HG02571 (cell line): ENCODE measurements around the gene MPP1.
A peak's percentile ranks its signal among the peaks of the same experiment; 100 is the strongest.
"Not testable (repeated sequence)": the region's sequence is repeated elsewhere in the genome, so short reads cannot be mapped to it uniquely, and the experiment has no call there.

Experiments
- ATAC-seq: cut with Tn5 transposase; IDR thresholded peaks from one replicate; pipeline ENCODE4 v1.9.1; 2021; ENCODE audit warnings: mild to moderate bottlenecking, moderate library complexity; ENCODE audit not compliant: unreplicated experiment

Gene MPP1

DNA sequence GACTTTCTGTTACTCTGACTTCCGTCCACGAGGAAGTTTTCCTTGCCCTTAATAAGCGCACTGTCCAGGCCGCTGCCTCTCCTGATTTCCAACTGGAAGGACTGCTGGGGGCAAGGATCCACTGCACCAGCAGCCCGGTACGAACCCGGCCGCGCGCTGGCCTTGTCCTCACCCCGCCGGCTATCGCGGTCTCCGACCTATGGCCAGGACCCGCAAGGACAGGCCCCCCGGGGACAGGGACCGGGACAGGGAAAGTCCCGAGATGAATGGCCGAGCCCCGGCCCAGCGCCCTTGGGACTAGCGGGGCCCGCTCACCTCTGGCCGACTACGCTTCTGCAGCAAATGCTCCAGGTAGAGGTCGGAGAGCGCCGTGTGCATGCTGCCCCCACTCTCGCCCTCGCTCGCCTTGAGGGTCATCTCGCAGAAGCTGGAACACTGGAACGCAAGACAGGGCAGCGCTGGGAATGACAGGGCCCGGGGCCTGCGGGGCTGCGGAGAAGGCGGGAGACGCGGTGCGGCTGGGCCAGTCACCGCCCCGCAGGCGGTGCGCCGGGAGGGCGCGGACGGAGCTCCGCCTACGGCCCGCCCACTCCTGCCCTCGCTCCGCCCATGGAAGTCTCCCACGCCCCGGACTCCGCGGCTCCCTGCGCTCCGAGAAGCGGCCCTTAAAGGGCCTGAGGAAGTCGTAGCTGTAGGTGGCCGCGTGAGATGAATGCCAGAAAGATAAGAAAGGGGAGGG, at the start of gene MPP1:
Gene MPP1 (minus strand): TSS at position 529 of the 739 bp plus-strand sequence. CDS start 112 bp downstream, at position 417.
- peak; percentile 95 for ATAC-seq

DNA sequence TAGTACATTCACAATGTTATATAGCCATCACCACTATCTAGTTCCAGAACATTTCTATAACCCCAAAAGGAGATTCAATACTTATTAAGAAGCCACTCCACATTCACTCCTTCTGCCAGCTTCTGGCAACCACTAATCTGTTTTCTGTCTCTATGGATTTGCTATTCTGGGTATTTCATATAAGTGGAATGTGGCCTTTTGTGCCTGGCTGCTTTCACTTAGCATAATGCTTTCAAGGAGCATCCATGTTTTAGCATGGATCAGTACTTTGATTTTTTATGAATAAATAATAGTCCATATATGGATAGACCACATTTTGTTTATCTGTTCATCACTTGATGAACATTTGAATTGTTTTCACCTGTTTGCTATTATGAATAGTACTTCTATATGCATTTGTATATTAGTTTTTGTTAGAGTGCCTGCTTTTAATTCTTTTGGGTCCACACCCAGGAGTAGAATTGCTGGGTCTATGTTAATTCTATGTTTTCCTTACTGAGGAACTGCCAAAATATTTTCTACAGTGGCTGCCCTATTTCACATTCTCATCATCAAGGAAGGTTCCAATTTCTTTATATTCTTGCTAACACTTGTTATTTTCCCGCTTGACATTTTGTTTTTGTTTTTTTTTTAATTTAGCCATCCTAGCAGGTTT, 45.8 kb upstream of the MPP1 start:
- no peak for ATAC-seq

DNA sequence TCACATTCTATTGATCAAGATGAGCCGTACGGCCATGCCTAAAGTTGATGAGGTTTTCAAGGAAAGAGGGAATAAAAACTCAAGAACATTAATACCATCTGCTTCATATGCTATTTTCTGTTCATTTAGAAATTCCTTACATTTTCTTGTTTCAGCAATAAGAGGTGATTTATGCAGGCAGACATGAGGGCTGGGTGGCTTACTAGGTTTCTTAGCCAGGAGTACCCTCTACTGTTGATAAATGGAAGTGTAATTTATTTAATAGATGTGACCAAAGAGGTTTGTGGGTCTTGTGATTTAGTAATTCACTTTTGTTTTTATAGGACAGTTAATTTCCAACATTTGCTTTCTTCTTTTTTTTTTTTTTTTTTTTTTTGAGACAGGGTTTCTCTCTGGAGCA, 35.6 kb upstream of the MPP1 start:
- ATAC-seq = no peak

DNA sequence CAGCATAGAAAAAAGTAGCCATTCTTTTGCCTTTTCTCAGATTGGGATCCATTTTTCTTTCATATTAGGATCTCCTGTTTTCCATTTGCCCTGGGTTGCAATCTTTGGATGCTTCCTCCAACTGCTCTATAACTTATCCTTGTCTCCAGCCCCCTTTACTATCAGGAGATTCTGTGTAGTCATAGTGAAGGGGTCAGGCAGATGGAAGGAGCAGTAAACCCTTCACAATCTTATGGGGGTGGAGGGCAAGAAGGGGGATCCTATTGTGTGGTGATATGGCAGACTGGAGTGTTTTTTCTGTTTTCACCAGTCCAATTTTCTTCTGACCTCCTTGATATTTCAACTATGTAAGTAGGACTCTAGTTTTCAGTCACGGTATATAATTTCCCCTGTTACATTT, 30.9 kb upstream of the MPP1 start:
- no peak for ATAC-seq

DNA sequence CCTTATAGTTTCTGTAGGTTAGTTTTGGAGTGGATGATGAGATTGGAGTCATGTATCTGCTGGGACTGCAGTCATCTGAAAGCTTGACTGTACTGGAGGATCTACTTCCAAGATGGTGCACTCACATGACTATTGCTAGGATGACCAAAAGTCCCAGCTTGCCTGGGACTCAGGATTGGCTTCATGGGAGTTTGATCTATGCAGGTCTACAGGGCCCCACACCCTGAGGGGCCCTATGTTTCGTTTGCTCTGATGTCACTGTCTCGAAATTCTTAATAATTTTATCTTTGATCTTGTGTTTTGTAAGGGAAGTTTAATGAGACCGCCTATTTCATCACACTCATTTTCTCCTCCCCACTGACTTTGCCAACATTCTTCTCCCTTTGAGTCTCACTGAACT, 29.3 kb upstream of the MPP1 start, which contains the start of gene SMIM9:
Gene SMIM9 (minus strand): TSS at position 101 of the 400 bp plus-strand sequence. CDS start 3,806 bp downstream, outside the sequence.
- no peak for ATAC-seq

DNA sequence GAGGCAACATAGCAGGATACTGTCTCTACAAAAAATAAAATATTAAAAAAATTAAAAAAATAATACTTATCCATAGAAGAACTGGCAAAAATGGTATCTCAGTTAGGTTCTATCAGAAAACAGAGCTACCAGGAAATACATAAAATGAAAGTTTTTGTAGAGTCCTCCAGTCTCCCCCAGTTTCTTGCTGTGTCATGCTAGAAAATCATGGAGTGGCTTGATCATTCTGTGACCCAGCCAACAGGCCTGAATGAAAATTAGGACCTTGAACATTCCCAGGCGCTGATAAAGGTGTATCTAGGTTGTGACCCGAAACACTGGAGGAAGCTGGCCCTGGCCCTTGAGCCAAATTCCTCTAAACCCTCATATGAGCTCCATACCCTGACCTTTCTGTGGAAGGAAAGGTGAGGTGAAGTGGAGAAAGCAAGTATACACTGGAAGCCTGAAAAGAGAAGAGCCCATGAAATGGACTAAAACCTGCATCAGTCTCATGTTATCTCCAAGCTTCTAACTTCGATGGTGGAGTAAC, 28.5 kb upstream of the MPP1 start:
- ATAC-seq = no peak

DNA sequence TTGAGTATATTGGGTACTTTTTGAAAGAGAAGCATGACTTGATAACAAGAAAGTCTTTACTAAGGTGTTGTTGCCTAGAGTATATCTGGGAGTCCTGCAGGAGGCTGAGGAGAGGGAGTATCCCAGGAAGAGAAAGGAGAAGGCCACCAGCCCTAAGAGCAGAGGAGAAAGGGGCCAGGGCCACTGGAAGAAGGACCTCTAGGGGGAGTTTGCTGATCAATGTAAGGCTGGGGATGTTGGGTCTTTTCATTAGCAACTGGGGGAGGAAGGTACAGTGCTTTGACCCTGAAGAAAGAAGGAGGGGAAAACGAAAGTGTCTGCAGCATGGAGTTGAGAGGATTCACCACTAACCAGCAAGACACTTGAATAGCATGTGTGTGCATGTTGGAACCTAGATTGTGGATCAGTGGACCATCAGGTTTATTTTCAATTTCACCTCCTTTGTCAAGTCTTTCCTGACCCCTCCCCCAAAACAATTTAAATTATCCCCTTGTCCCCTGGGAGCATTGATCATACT, 24.7 kb upstream of the MPP1 start:
- ATAC-seq = no peak

DNA sequence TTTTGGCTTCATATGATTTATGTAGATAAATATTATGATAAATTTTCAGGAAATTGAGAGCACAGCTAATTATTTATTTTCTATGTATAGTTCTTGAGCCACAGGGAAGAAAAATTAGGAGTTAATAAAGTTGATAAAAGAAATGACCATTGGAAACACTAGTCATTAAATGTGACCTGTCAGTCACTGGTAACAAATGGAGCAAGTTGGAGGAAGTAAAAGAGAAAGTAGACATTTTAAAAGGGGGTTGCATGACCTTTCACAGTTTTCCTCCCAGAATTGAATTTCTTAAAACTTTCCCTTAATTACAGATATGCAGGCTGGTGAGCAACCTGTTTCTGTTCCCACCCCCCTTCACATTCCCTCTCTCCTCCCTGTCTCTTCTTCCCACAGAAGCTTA, 23.8 kb upstream of the MPP1 start:
- ATAC-seq = no peak

DNA sequence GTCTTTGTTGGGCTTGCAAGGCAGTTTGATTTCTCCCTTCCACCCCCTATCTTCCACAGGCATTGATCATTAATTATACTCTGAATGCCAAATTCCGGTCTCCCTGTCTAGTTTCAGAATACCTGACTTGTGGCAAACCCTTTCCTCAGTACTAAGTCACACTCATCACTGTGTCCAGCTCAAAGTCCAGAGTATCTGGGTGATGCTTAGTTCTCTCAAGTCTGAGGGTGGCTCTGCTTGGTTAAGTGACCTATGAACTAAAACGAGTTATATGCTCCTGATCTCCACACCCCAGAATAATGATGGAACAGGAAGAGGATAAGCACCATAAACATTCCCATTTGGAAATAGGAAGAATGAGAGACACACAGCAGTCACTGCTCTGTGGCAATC, 22.7 kb upstream of the MPP1 start:
- no peak for ATAC-seq

DNA sequence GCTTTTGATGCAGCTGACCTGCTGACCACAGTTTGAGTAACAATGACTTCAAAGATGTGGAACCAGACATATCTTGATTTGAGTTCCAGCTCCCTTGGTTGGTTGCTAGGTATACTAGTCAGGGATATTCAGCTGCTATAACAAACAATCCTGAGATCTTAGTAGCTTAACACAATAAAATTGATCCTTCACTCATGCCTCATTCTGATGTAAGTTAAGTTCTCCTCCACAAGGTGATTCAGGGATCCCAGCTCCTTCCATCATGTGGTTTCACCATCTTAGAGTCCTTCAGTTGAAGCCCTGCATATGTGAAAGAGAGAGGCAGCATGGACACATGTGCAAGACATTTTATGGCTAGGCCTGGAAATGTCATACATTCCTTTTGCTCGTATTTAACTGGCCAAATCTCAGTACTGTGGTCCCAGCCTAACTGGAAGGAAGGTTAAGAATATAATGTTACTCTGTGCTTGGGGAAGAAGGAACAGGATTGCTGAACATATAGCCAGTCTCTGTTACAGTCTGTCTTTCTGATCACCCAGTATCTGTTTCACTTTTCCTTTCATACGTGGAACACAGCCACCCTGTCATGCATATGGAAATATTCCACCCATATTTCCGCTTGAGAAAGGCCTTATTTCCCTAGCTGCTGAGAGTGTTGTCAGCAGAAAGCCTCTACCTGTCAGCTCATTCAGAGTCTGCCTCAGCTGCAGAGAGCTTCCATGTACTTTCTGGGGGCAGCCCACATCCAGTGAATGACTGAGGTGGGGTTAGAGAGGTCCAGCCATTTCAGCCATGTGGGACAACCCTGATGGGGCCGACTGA, 22.1 kb upstream of the MPP1 start:
- ATAC-seq = peak; percentile 96

DNA sequence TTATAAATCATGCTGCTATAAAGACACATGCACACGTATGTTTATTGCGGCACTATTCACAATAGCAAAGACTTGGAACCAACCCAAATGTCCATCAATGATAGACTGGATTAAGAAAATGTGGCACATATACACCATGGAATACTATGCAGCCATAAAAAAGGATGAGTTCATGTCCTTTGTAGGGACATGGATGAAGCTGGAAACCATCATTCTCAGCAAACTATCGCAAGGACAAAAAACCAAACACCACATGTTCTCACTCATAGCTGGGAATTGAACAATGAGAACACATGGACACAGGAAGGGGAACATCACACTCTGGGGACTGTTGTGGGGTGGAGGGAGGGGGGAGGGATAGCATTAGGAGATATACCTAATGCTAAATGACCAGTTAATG, 20.3 kb upstream of the MPP1 start:
- ATAC-seq = not testable (repeated sequence)

DNA sequence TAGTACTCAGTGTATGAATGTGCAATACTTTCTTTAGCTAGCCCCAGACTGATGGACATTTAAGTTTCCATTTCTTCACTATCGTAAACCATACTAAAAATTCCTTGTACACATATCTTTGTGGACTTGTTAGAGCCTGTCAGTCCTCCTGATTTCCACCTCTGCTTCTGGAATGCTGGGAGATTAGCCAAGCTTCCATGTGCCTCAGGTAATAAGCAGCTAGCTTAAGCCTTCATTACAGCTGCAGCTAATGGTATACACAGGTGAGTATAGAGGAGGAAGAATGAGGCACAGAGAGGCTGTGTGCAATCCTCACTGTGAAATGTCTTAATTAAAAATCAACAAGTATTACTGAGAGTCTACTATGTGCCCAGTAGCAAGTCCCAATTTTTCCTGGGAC, 19.4 kb upstream of the MPP1 start:
- ATAC-seq = no peak

DNA sequence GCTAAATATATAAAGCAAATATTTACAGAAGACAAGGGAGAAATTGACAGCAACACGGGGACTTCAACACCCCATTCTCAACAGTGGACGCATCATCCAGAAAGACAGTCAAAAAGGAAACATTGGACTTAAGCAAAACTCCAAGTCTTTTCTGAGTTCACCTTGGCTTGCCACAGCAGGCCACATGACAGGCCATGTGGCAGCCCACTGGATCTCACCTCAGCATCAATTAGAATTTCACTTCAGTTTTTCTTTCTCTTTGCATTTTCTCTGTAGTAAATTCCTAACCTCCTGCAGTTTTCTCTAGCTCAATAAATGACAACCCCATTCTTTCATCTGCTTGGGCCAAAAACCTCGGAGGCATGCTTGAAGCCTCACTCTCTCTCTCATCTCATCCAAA, 16.7 kb upstream of the MPP1 start:
- no peak for ATAC-seq

DNA sequence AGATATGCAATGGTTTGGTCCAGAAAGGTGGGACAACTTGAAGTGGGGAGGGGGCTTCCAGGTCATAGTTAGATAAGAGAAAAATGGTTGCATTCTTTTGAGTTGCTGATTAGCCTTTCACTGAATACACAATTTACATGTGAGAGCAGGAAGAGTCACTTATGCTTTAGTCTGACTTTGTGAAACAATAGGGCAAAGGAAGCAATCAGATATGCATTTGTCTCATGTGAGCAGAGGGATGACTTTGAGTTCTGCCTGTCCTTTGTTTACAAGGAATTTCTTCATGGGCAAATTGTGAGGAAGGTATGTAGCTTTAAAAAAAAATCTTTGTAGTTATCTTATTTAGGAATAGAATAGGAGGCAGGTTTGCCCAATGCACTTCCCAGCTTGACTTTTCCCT, 16.2 kb upstream of the MPP1 start:
- no peak for ATAC-seq

DNA sequence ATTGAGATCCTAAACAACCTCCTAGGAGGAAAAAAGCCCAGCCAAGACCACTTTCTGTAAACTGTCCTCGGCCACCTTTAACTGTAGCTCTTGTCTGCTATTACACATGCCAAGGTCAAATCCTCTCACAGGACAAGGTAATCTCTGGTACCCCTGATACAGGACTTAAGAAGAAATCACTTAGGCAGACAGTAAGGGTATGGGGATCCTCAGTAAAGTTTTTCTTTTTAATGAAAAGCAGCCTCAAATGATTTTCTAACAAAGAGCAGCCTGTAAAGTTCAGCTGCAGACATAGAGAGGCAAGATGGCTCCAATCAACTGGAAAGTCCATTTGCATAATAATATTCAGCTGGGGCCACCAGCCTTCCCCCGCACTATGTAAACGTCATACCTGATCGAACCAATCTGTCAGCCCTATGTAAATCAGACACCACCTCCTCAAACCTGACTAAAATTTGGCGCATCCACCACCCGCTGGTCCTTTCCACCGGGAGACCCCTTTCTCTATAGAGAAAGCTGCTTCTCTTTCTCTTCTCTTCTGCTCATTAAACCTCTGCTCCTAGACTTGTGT, 14.6 kb upstream of the MPP1 start:
- no peak for ATAC-seq

DNA sequence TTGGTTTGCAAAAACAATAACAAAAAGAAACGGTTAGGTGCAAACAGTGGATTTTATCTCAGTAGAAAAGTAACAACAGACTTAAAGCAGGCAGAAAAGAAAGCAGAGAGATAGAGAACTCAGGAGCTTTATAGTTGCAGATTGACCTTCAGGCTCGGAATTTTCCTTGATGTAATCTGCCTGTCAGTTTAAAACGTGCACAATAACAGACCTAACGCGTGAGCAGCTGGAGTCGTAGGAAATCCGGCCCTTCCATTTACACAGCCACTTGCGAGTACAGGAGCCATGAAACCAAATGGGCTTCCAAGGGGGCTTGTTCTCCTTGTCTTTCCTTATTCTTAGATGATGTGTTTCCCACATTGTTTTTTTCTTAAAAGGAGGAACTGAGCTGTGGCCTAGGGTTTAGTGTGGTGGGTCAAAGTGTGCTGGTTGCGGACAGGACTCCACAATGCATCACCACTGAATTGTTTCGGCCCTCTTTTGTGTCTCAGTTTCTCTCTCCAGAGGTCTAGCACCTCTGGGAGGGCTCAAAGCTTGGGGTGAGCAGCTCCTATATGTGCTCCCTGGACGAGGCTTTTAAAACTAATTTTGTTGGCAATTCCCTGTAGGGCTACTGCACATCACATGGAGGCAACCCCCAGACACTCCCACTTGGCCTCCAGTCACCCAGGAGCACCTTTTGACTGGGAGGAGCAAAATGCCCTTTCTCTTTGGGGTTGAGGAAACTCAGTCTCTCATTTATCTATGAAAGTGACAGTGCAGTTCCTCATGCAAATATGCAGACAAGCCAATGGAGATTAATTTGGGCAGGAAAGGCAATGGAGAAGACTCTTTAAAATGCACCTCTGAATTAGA, 13.9 kb upstream of the MPP1 start:
- ATAC-seq = no peak

DNA sequence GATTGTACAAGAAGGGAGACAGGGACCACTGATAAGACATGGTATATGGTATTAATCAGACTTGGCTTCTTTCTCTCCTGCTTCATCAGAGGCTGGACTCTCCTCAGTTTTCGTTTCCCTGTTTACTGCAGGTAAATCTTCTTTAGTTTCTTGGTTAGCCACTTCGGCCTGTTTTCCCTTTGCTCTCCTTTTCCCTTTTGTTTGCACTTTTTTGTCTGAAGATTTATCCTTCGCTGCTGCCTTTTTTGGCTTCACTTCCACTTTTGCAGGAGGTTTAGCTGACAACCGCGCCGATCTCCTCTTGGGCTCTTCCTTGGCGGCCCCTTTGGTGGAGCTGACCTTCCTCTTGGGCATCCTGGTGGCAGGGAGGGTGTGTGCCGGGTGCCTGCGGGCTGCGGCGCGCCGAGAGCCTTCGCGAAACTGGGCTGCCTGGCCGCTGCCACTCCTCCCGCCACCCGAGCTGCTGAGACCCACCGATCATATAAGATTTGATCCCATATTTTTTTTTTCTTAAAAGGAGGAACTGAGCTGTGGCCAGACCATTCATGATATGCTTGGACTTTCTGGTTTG, 11.8 kb upstream of the MPP1 start:
- not testable (repeated sequence) for ATAC-seq

DNA sequence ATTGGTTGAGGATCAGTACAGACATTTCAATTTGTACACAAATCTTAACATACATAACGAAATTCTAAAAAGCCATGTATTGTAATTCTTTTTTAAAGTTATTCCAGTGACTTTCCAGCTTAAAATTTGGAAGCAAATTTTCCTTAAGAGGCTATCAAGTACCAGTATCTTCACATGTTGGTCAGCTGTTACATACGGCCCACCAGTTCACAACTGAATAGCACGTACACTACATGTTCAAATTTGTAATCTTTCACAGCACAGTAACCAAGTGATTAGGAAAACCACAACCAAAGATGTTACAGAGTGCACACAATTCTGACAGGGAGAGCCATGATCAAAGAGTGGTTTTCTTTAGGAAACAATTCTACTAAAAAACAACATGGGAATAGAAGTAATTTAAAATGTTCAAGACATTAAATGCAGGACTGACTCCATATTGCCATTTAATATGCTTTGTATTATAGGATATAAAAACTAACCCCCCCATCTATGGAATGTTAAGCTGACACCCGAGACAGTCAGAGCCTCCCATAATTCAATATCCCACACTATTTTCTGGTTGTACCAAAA, 11.1 kb upstream of the MPP1 start:
- ATAC-seq = not testable (repeated sequence)

DNA sequence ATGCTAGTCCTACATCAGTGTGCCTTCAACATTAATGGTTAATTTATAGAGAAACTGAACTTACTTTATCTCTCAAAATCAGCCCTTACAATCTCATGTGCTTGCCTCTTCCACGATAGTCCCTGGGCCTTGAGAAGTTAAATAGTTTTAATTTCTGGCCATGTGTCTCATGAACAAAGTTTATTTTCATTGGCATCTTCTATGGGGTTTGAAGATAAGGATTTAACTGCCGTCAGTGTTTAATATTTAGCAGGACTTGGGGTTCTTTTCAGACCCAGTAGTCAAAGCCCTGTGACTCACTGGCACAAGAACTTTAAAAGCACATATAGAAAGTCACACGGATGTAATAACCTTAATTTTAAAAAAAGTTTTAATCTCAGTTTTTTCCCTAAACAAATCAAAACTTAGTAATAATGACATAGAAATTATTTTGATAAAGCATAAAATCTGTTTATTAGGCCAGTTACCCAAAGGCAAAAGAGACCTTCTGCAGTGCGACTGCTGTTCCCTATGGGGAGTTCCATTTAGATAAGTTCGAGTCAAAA, 10.1 kb upstream of the MPP1 start:
- ATAC-seq = no peak
